Measurements from ENCODE around the gene CIAO3. TPM values are rescaled to one million over a fixed set of nuclear protein-coding genes. Genes with fewer than 3 reads are reported as not detected.
"Not testable (repeated sequence)": the region's sequence is repeated elsewhere in the genome, so short reads cannot be mapped to it uniquely, and the experiment has no call there.

CIAO3 gene
- polyA plus RNA-seq, 1 experiment, result 23.1 TPM

DNA sequence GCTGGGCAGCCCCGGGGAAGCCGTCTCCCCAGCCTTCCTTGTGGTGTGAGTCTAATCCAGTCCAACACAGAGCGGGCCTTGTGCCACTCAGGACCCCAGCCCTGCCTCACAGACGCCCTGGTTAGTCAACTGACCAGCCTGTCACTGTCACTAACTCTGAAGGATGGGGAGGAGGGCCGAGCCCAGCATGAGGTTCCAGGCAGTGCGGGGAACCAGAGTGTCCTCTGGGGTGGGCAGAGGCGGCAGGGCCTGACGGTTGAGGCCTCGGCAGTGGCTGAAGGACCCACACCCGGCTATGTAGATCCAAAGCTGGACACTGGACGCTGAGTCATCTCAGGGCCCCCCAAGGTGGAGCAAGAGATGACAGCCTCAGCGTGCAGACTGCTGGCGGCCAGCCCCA lies 38.8 kb upstream of the CIAO3 start:
- DNase-seq (ENCODE audit: low read depth), result no peak
- no peaks in the 10 kb centered on the region for H3K27me3 ChIP-seq (ENCODE audit: control insufficient read depth, insufficient read depth, low read length)
- ChIA-PET POLR2A (no interaction called here), CTCF (no interaction called here)
- no peak overlapping the region for H3K4me3 ChIP-seq (ENCODE audit: low read depth, low read length)
- TF ChIP-seq, protein P1, sequence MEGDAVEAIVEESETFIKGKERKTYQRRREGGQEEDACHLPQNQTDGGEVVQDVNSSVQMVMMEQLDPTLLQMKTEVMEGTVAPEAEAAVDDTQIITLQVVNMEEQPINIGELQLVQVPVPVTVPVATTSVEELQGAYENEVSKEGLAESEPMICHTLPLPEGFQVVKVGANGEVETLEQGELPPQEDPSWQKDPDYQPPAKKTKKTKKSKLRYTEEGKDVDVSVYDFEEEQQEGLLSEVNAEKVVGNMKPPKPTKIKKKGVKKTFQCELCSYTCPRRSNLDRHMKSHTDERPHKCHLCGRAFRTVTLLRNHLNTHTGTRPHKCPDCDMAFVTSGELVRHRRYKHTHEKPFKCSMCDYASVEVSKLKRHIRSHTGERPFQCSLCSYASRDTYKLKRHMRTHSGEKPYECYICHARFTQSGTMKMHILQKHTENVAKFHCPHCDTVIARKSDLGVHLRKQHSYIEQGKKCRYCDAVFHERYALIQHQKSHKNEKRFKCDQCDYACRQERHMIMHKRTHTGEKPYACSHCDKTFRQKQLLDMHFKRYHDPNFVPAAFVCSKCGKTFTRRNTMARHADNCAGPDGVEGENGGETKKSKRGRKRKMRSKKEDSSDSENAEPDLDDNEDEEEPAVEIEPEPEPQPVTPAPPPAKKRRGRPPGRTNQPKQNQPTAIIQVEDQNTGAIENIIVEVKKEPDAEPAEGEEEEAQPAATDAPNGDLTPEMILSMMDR (IDR thresholded peaks at IDR 0.05; ENCODE audit: insufficient read depth, low read depth, low read length), result no peak
- H3K36me3 ChIP-seq (ENCODE audit: control insufficient read depth, insufficient read depth, low read length), result no peaks in the 10 kb centered on the region

DNA sequence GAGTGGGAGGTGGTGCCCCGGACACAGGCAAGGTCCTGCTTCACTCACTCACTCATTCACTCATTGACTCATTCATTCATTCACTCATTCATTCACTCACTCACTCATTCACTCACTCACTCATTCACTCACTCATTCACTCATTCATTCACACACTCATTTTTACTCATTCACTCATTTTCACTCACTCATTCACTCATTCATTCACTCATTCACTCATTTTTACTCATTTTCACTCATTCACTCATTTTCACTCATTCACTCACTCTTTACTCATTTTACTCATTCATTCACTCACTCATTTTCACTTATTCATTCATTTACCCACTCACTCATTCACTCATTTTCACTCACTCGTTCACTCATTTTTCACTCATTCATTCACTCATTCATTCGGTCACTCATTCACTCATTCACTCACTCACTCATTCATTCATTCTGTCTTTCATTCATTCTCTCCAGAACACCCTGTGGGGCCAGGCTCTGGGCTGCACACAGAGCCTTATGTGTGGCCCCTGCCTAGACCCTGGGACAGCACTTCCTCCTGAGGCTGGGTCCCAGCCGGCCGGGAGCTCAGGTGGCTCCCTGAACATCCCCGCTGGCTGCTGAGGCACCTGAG lies 38.2 kb upstream of the CIAO3 start:
- no peak for DNase-seq (ENCODE audit: low read depth)
- TF ChIP-seq, protein P1 (IDR thresholded peaks at IDR 0.05; ENCODE audit: insufficient read depth, low read depth, low read length), result no peak
- ChIA-PET POLR2A (no interaction called here), CTCF (interaction anchor here (1.1 kb wide), 1 partner anchor 30 kb away, joined by 3 read pairs; no protein-coding TSS in a partner anchor)
- H3K36me3 ChIP-seq (ENCODE audit: control insufficient read depth, insufficient read depth, low read length), result no peaks in the 10 kb centered on the region
- no peaks in the 10 kb centered on the region for H3K27me3 ChIP-seq (ENCODE audit: control insufficient read depth, insufficient read depth, low read length)
- no peak overlapping the region for H3K4me3 ChIP-seq (ENCODE audit: low read depth, low read length)

DNA sequence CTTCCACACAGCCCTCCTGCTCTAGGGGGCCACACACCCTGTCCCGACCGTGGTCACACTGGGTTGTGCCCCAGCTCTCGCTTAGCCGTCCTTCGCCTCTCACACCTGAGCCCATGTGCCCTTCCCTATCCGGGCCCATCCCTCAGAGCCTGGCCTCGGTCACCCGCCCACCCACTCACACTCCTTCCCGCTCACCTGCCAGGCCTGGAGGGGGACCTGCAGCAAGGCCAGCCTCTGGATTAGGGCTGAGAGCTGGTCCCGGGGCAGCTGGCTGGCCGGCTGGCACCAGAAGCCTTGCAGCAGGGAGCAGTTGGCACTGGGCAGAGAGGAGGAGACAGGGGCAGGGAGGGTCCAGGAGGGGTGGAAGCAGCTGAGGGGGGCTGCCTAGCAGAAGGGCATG lies 37.6 kb upstream of the CIAO3 start:
- ChIA-PET POLR2A (no interaction called here), CTCF (interaction anchor here (1.1 kb wide), 1 partner anchor 29 kb away, joined by 3 read pairs; no protein-coding TSS in a partner anchor)
- Histone ChIP-seq H3K36me3 (ENCODE audit: control insufficient read depth, insufficient read depth, low read length) (no peaks in the 10 kb centered on the region), H3K27me3 (ENCODE audit: control insufficient read depth, insufficient read depth, low read length) (no peaks in the 10 kb centered on the region), H3K4me3 (ENCODE audit: low read depth, low read length) (no peak overlapping the region)
- no peak for DNase-seq (ENCODE audit: low read depth)
- TF ChIP-seq, protein P1 (IDR thresholded peaks at IDR 0.05; ENCODE audit: insufficient read depth, low read depth, low read length), result no peak

DNA sequence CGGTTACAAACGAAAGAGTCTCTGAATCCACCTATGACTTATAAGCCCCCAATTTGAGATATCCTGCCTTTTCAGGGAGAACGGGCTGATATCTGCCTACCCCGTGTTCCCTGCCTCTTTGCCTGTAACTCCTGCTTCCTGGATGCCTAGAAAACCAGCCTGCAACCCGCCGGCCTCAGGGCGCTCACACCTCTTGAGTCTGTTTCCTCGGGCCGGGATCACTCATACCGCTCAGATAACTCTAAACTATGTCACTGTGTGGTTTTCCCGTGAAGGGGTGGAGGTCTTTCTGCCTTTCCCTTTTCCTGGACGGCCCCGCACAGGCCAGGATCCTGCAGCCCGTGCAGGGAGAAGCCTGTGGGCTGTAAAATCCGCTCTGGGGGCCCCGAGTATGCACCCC lies 37.0 kb upstream of the CIAO3 start:
- no peaks in the 10 kb centered on the region for H3K27me3 ChIP-seq (ENCODE audit: control insufficient read depth, insufficient read depth, low read length)
- POLR2A ChIA-PET, result no interaction called here
- TF ChIP-seq, protein P1 (IDR thresholded peaks at IDR 0.05; ENCODE audit: insufficient read depth, low read depth, low read length), result no peak
- no peaks in the 10 kb centered on the region for H3K36me3 ChIP-seq (ENCODE audit: control insufficient read depth, insufficient read depth, low read length)
- no peak overlapping the region for H3K4me3 ChIP-seq (ENCODE audit: low read depth, low read length)
- CTCF ChIA-PET, result interaction anchor here (1.1 to 2.0 kb wide), 2 partner anchors 8 to 29 kb away, joined by 3 to 18 read pairs; no protein-coding TSS in a partner anchor
- no peak for DNase-seq (ENCODE audit: low read depth)

DNA sequence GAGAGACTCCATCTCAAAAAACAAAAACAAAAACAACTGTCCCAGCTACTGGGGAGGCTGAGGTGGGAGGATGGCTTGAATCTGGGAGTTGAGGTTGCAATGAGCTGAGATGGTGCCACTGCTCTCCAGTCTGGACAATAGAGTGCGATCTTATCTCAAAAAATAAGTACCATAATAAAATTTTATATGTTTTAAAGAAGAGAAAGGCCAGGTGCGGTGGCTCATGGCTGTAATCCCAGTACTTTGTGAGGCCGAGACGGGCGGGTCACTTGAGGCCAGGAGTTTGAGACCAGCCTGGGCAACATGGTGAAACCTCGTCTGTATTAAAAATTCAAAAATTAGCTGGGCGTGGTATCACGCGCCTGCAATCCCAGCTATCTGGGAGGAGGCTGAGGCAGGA lies 36.0 kb upstream of the CIAO3 start:
- TF ChIP-seq, protein P1 (IDR thresholded peaks at IDR 0.05; ENCODE audit: insufficient read depth, low read depth, low read length), result no peak
- H3K27me3 ChIP-seq (ENCODE audit: control insufficient read depth, insufficient read depth, low read length), result no peaks in the 10 kb centered on the region
- no peaks in the 10 kb centered on the region for H3K36me3 ChIP-seq (ENCODE audit: control insufficient read depth, insufficient read depth, low read length)
- CTCF ChIA-PET, result interaction anchor here (0.8 to 2.0 kb wide), 3 partner anchors 9 to 65 kb away, joined by 3 to 18 read pairs (median 5); partner anchors contain the start of gene CIAO3
- no peak for DNase-seq (ENCODE audit: low read depth)
- POLR2A ChIA-PET, result no interaction called here
- H3K4me3 ChIP-seq (ENCODE audit: low read depth, low read length), result no peak overlapping the region

DNA sequence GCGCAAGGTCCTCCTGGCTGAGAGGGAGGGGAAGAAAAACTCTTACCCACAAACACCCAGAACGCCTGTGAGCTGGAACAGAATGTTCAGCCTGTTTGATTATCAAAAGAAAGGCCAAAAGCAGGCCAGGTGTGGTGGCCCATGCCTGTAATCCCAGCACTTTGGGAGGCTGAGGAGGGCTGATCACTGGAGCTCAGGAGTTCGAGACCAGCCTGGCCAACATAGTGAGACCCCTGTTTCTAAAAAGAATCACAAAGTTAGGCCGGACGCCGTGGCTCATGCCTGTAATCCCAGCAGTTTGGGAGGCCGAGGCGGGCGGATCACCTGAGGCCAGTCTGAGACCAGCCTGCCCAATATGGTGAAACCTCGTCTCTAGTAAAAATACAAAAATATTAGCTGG lies 35.5 kb upstream of the CIAO3 start:
- POLR2A ChIA-PET; H3K4me3 ChIP-seq (ENCODE audit: low read depth, low read length); H3K36me3 ChIP-seq (ENCODE audit: control insufficient read depth, insufficient read depth, low read length); H3K27me3 ChIP-seq (ENCODE audit: control insufficient read depth, insufficient read depth, low read length); DNase-seq (ENCODE audit: low read depth): not testable (repeated sequence)
- CTCF ChIA-PET, result interaction anchor here (0.8 to 2.0 kb wide), 3 partner anchors 10 to 64 kb away, joined by 3 to 18 read pairs (median 5); partner anchors contain the start of gene CIAO3
